ENCODE measurements around the gene CD47.

GRCh38 chr3:108062051-108062450, 28.8 kb downstream of the CD47 start:
- TF ChIP-seq CTCF (IDR thresholded peaks at IDR 0.05) = no peak
- no peak for TF ChIP-seq POLR2A (IDR thresholded peaks at IDR 0.05)
